Endodermal cell (in vitro differentiated cells): Measurements from ENCODE around the gene PARVA. TPM values are rescaled to one million over a fixed set of nuclear protein-coding genes. Genes with fewer than 3 reads are reported as not detected.

Source experiments
- DNase-seq: peaks from one replicate; pipeline ENCODE4 v3.0.0-alpha.2; 2017
- H3K27ac ChIP-seq: 2 replicates; pipeline ENCODE4 v1.5.1; 2013; ENCODE audit warnings: mild to moderate bottlenecking, low read depth, low read length, moderate library complexity
- H3K27me3 ChIP-seq: 2 replicates; pipeline ENCODE4 v1.6.1; 2013; ENCODE audit warnings: mild to moderate bottlenecking, low read length, moderate library complexity; ENCODE audit not compliant: insufficient read depth, control insufficient read depth, poor library complexity, severe bottlenecking
- H3K36me3 ChIP-seq: 2 replicates; pipeline ENCODE4 v1.7.0; 2013; ENCODE audit warnings: mild to moderate bottlenecking, low read length, moderate library complexity; ENCODE audit not compliant: control insufficient read depth, insufficient read depth
- H3K4me1 ChIP-seq: one replicate; pipeline ENCODE4 v1.7.0; 2013; ENCODE audit warnings: low read length; ENCODE audit not compliant: control insufficient read depth, insufficient read depth
- H3K4me3 ChIP-seq: 2 replicates; pipeline ENCODE4 v1.5.1; 2013; ENCODE audit warnings: mild to moderate bottlenecking, low read length, moderate library complexity
- H3K9ac ChIP-seq: 2 replicates; pipeline ENCODE4 v1.6.1; 2013; ENCODE audit warnings: mild to moderate bottlenecking, low read length, moderate library complexity; ENCODE audit not compliant: poor library complexity, severe bottlenecking; ENCODE audit errors: extremely low read depth
- H3K9me3 ChIP-seq: 2 replicates; pipeline ENCODE4 v1.6.1; 2013; ENCODE audit warnings: mild to moderate bottlenecking, low read length, moderate library complexity; ENCODE audit not compliant: control insufficient read depth
- H3K27ac Mint-ChIP-seq: 2 replicates; pipeline ENCODE4 v1.8.0; 2020; ENCODE audit warnings: mixed read lengths
- H3K27me3 Mint-ChIP-seq: 2 replicates; pipeline ENCODE4 v1.8.0; 2021; ENCODE audit warnings: mild to moderate bottlenecking, mixed read lengths; ENCODE audit not compliant: insufficient read depth
- H3K36me3 Mint-ChIP-seq: 2 replicates; pipeline ENCODE4 v1.8.0; 2020; ENCODE audit warnings: low read depth, mixed read lengths
- H3K4me1 Mint-ChIP-seq: 2 replicates; pipeline ENCODE4 v1.8.0; 2020; ENCODE audit warnings: mixed read lengths
- H3K4me3 Mint-ChIP-seq: 2 replicates; pipeline ENCODE4 v1.8.0; 2020; ENCODE audit warnings: mild to moderate bottlenecking, moderate library complexity, mixed read lengths
- H3K9me3 Mint-ChIP-seq: 2 replicates; pipeline ENCODE4 v1.8.0; 2020; ENCODE audit warnings: mild to moderate bottlenecking, mixed read lengths
- CTCF ChIP-seq: fragments of 200-600 bp; sonication (generic); conservative IDR thresholded peaks from 2 replicates; pipeline ENCODE4 v1.5.0; 2021; ENCODE audit warnings: antibody characterized with exemption, mild to moderate bottlenecking
- WGBS, 2 experiments: methylation state at CpG; one replicate each; pipeline versions ENCODE4 v1.1.5 to v1.1.7; 2013; ENCODE audit warnings: missing lambda C conversion rate in 2 of 2, mixed read lengths in 1 of 2; ENCODE audit not compliant: insufficient coverage in 1 of 2, insufficient read length in 1 of 2; 5-methylcytosine and 5-hydroxymethylcytosine counted together
- total RNA-seq, 2 donors: library from RNA; stranded (reverse); fragmentation: NEBNext Ultra II Directional in 1 of 2; extraction: Animal tissue kit (Norgen Biotek cat#: 25700) in 1 of 2; gene quantifications; 2 replicates in 1 of 2; 3 replicates in 1 of 2; pipeline ENCODE4 v1.2.1, GENCODE V29; 2021

PARVA gene
- total RNA-seq, 2 donors from 2014 or later = 27.3 to 37.3 TPM

- H3K27me3 ChIP-seq = no peaks in the 10 kb centered on the region
- Mint-ChIP-seq H3K4me1 (peaks cover 10% of the 10 kb centered on the region), H3K4me3 (no peak overlapping the region), H3K27me3 (peaks cover 25% of the 10 kb centered on the region), H3K36me3 (peaks cover under 1% of the 10 kb centered on the region), H3K27ac (no peak overlapping the region), H3K9me3 (peaks cover 46% of the 10 kb centered on the region)
- peaks cover 27% of the 10 kb centered on the region for H3K9me3 ChIP-seq
- H3K4me1 ChIP-seq = no peaks in the 10 kb centered on the region
- TF ChIP-seq CTCF = no peak
- no peak overlapping the region for H3K27ac ChIP-seq
- no peak overlapping the region for H3K4me3 ChIP-seq
- H3K9ac ChIP-seq = no peak overlapping the region
- H3K36me3 ChIP-seq = no peaks in the 10 kb centered on the region
- 43 to 46% methylated on average over 1 of the region's 1 CpG for WGBS, 2 experiments
- DNase-seq = no peak
These were observed 5.3 kb upstream of the PARVA start for GRCh38 chr11:12372111-12372510.

GRCh38 chr11:12375720-12376119 is 1.7 kb upstream of the PARVA start:
- Mint-ChIP-seq H3K9me3 (peaks cover 24% of the 10 kb centered on the region), H3K27ac (no peak overlapping the region), H3K36me3 (no peaks in the 10 kb centered on the region), H3K4me1 (peaks cover 17% of the 10 kb centered on the region), H3K27me3 (peaks cover 20% of the 10 kb centered on the region), H3K4me3 (no peak overlapping the region)
- no peak for DNase-seq
- H3K9me3 ChIP-seq = peaks cover 26% of the 10 kb centered on the region
- no peaks in the 10 kb centered on the region for H3K4me1 ChIP-seq
- 89 to 100% methylated on average over 5 to 6 of the region's 7 CpGs for WGBS, 2 experiments
- H3K36me3 ChIP-seq = peaks cover 8% of the 10 kb centered on the region
- H3K27me3 ChIP-seq = no peaks in the 10 kb centered on the region
- no peak for TF ChIP-seq CTCF
- H3K27ac ChIP-seq = no peak overlapping the region
- H3K9ac ChIP-seq = no peak overlapping the region
- peak overlapping the region; percentile 34 for H3K4me3 ChIP-seq

GRCh38 chr11:12376259-12377081 is 901 bp upstream of the PARVA start:
- Mint-ChIP-seq H3K27ac (peak overlapping the region; percentile 86), H3K4me3 (peak overlapping the region; percentile 86), H3K36me3 (peaks cover 2% of the 10 kb centered on the region), H3K4me1 (peaks cover 17% of the 10 kb centered on the region), H3K27me3 (peaks cover 20% of the 10 kb centered on the region), H3K9me3 (peaks cover 19% of the 10 kb centered on the region)
- no peaks in the 10 kb centered on the region for H3K27me3 ChIP-seq
- no peaks in the 10 kb centered on the region for H3K4me1 ChIP-seq
- peak overlapping the region; percentile 83 for H3K4me3 ChIP-seq
- 75% methylated on average over 12 to 14 of the region's 14 CpGs for WGBS, 2 experiments
- no peak for DNase-seq
- no peak for TF ChIP-seq CTCF
- H3K9ac ChIP-seq = peak overlapping the region; percentile 85
- H3K27ac ChIP-seq = no peak overlapping the region
- H3K36me3 ChIP-seq = peaks cover 12% of the 10 kb centered on the region
- peaks cover 26% of the 10 kb centered on the region for H3K9me3 ChIP-seq
